Stimulated activated CD4-positive, alpha-beta T cell treated with anti-CD3 and anti-CD28 coated beads, Interleukin-4, amount 100 ng/mL, for 24 hours (primary cell): ENCODE measurements around the gene RPS15A.
"Not testable (repeated sequence)": the region's sequence is repeated elsewhere in the genome, so short reads cannot be mapped to it uniquely, and the experiment has no call there.

Experiments
- DNase-seq: peaks from one replicate; pipeline ENCODE4 v3.0.0-alpha.2; 2020

RPS15A gene

DNA sequence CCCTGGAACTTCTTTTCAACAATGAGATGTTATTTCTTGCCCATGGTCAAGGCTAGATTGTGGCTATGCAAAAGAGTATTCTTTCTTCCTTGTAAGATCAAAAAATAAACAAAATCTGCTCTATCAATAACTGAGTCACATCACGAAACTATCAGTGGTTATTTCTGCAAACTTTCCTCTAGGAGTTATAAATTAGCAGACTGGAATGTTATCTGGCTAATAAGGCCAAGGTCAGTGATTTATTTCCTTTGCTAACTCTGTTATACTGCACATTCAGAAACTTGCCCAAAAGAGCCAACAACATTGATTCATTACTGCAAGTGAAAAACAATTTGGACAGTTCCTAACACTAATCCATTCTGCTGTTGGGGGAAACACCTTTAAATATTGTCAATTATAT is 6.2 kb upstream of the RPS15A start:
- no peak for DNase-seq

DNA sequence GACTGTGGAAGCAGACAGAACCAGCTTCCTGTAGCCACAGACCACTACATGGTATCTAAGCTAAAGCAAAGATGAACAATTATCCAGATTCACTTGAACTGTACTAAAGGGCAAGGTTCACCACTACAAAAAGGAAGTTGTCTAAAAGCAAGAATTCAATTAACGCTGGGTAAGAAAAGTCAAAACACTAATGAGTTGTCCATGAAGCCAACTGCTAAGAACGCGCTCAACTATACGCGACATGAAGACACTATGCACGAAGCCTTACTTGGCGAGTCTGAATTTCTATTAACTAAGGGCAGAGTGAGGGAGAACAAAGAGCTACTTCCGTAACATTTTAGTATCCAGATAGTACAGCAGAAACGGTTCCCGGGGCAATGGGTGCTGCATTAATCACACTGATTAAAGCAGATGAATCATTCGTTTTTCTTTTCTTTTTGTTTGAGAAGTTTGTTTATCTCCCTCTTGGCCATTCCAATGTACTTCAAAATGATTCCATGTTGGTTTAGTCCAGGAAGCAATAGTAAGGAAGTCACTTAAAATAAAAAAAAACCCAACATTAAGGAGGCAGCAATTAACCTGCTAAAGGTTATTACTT is 2.8 kb upstream of the RPS15A start:
- no peak for DNase-seq

DNA sequence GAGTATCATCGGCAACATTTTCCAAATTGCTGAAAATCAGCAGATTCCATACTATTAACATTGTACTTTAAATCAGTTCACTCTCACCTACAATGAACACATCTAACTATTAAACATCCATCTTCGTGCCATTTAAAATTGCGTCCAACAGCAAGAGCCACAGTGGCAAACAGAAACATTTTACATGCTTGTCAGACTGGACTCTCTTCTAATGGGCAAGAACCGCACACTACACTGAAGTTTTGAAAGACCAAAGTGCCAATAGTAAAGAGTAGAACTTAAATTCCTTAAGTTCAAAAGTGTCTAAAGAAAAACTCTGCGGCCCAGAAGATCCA is 652 bp downstream of the RPS15A start:
- no peak for DNase-seq

DNA sequence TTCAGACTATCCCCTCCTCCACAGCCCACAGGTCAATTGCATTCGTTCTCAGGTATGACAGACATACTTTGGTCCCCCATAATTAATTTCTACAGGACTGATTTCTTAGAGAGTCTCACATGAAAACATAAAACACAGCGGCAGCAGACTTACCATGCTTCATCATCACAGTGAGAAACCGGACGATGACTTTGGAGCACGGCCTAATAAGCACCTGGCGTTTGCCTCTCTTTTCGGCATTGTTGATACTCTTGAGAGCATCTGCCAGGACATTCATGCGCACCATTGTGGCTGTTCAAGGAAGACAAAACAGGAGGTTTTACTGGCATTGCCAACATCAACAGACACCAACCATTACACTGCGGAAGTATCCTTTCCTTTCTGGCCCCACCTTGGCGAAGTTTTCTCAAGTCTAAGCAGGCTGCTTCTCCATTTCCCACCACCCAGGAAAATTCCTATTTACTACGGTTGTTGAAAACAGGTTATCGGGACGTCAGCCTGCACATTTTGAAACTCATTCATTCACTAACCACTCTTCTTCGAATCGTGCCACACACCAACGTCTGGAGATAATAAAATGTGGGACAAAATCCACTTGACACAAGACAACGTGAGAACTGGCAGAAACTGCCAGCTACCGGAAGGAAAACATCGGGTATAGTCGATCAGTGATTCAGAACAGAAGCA is 1.2 kb downstream of the RPS15A start:
- DNase-seq: no peak

DNA sequence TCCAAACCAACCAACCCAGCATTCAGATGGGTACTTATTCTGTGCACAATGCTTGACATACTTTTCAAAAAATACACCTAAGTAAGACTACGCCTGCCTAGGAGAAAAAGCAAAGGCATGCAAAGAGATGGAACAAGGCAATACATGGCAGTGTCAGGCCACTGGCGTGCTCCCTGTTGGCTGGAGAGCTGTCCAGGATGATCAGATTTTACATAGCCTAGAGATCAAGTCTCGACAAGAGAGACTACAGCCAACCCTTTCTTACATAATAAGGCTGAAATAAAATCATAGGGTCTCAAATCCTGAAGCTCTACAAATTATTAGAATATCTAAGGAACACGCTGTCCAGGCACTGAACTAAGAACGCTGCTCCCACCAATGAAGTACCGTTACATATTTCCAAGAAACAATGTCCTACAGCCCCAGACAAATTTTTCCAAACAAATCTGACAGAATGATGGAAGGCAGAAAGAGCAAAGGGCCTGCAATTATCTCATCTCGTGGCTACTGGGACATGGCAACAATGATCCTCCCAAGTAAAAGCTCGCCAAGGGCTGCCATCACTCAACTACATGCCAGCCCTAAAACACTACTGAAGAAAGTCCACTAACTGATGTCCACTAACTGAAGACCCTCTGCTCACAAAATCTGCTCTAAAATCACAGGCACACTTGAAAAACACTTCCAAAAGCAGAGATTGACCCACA is 5.1 kb downstream of the RPS15A start:
- DNase-seq: no peak

DNA sequence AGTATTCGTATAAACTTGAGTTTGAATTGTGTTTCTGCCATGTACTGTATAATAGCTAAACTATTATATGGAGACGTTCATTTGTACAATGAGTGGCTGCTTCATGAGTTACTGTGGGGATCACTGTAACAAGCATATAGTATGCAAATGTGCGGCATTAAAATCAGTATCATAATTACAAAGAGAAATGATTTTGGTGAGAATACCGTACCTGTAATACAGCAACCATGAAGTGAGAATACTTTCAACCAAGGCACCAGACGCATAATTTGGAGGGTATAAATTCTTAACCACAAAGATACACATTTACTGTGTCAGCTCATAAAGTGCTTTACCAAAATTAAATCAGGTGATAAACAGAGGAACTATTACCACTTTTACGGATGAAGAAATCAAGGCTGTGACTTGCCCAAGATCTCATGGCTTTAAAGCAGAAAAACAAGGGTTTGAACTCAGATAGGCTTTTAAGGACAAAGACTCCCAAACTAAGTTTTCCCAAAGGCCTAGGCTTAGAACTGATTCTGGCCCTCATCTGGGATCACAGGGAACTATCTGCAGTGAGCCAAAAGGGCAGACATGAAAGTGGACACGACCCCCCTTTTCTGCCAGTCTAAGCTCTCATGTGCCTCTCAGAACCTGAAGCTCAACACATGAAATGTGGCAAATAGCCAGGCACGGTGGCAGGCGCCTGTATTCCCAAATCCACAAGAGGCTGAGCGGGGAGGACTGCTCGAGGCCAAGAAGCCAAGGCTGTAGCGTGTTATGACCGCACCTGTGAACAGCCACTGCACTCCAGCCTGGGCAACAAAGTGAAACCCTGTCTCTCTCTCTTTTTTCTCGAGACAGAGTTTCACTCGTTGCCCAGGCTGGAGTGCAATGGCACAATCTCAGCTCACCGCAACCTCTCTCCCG is 6.4 kb downstream of the RPS15A start:
- no peak for DNase-seq

DNA sequence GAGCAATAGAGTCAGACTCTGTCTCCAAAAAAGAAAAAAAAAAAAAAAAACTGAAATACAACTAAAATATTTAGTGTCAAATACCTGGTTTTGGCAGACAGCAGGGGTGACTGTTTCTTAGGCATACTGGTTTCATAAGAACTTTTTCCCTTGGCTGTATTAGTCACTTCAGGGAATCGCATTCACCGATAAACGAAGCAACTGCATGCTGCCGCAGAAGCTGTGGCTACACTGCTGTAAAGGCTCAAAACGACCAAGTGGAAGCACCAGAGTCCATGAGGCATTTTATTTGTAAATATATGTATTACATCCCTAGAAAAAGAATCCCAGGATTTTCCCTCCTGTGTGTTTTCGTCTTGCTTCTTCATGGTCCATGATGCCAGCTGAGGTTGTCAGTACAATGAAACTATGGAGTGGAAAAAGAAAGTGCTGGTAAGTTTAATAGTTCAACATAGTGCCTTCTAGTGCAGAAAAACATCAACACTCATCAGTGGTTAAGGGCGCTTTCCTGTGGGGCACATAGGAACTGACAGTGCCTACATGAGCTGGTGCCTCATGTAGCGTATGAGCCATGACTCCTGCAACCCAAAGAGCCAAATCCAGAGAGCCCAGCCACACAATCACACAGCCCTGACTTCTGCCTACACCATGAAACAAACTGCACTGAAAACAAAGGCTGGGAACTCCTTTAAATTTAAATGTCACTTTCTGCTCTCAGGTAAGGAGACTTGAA is 7.3 kb downstream of the RPS15A start:
- DNase-seq: peak; percentile 30

DNA sequence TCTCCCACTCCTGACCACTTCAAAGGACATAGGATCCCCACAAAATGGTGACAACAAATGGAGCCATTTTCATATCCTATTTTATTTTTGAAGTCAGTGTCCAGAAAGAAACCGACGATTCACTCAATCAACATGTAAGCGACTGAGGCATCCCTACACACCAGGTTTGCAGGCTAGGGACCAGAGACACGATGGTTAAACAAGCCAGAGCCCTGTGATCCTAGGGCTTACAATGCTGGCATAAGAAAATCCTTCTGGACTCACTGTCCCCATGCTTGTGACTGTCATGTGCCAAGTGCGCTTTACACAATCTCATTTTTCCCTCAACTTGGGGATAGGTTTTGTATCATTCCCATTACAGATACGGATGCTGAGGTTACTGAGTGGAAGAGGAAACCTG is 8.9 kb downstream of the RPS15A start:
- DNase-seq: not testable (repeated sequence)

DNA sequence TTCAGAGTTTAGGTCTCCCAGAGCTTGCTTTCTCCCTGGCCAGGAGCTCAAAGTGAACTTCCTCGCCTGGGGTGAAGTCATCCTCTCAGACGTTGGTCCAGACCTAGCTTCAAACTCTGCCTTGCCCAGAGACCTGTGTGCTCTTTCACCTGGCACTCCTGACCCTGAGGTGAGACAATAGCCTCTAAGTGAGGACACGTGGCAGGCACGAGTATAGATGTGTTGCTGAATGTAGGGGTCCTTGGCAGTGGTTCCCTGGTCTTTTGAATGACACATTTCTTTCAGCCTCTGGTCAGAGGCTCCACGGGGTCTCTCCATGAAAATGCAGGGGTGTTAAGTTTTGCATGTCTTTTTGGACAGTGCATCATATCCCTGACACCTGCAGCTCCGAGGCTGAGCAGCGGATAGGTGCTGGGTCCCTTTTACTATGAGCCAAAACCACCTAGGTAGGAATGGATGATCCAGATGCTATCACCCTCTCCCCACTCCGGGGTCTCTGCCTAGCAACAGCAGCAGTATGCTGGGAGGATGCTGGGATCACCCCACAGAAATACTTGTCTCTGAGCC is 9.6 kb downstream of the RPS15A start:
- DNase-seq: not testable (repeated sequence)

DNA sequence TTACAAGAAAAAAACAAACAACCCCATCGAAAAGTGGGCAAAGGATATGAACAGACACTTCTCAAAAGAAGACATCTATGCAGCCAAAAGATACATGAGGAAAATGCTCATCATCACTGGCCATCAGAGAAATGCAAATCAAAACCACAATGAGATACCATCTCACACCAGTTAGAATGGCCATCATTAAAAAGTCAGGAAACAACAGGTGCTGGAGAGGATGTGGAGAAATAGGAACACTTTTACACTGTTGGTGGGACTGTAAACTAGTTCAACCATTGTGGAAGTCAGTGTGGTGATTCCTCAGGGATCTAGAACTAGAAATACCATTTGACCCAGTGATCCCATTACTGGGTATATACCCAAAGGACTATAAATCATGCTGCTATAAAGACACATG is 12.5 kb downstream of the RPS15A start:
- not testable (repeated sequence) for DNase-seq

DNA sequence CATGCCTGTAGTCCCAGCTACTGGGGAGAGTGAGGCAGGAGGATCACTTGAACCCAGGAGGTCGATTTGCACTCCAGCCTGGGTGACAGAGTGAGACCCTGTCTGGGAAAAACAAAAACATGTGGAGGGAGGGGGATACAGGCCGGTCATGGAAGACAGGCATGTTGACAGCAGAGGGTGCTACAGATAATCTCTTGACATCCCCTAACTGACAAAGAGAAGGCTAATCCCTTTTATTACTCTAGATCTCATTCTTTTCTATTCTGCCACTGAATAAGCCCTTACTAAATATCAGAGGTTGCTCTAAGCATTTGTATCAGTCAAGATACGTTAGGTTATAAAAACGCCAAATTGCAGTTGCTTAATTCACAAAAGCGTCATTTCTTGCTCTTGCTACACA is 13.8 kb downstream of the RPS15A start:
- not testable (repeated sequence) for DNase-seq

DNA sequence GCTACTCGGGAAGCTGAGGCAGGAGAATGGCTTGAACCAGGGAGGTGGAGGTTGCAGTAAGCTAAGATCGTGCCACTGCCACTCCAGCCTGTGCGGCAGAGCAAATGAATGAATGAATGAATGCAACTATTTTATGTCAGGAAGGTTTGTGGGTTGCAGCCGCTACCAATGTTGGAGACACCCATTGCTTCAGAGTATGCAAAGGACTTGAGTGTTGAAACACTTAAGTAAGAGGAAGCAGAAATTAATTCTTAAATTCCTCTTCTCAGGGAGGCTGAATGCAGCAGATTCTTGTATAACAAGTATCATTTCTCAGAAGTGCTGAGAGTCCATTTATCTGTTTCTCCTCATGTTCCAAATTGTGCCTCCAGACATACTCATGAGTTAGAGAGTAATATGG is 15.5 kb downstream of the RPS15A start:
- not testable (repeated sequence) for DNase-seq

DNA sequence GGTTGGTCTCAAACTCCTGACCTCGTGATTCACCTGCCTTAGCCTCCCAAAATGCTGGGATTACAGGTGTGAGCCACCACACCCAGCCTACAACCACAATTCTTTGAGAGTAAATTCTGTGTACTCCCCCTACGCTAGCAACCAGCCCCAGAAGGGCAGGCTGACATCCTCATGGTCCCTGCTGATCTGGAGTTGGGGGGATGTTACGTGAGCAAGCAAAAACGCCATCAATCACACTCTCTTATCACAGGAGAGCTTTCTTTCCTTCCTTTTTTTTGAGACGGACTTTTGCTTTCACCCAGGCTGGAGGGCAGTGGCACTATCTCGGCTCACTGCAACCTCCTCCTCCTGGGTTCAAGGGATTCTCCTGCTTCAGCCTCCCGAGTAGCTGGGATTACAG is 18.0 kb downstream of the RPS15A start:
- DNase-seq: not testable (repeated sequence)

DNA sequence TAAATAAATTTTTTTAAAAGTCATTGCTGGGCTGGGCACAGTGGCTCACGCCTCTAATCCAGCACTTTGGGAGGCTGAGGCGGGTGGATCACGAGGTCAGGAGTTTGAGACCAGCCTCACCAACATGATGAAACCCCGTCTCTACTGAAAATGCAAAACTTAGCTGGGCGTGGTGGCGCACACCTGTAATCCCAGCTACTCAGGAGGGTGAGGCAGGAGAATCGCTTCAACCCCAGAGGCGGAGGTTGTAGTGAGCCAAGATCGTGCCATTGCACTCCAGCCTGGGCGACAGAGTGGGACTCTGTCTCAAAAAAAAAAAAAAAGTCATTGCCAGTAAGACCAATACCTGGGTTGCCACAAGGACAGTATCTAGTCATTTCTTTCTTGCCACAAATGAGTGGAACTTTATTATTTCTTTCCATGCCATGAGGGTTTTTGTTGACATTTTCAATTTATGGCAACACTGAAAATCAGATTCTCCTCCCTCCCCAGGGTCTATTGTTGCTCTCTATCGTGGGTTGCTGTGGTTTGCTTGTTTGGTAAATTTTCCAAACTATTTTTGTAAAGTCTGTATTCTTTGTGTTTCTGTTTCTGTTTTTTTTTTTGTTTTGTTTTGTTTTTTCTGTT is 19.7 kb downstream of the RPS15A start:
- not testable (repeated sequence) for DNase-seq

DNA sequence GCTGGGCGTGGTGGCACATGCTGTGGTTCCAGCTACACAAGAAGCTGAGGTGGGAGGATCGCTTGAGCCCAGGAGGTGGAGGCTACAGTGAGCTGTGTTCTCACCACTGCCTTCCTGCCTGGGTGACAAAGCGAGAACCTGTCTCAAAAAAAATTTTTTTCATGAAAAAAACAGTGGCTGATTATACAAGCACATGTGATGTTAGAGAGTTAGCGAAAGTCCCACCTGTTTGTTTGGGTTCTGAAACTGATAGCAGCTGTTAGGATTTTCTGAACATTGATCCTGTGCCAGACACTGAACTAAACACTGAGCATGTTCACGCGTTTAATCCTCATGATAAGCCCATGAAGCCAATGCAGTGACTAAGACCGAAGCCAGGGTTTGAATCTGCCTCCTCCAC is 22.9 kb downstream of the RPS15A start:
- not testable (repeated sequence) for DNase-seq

DNA sequence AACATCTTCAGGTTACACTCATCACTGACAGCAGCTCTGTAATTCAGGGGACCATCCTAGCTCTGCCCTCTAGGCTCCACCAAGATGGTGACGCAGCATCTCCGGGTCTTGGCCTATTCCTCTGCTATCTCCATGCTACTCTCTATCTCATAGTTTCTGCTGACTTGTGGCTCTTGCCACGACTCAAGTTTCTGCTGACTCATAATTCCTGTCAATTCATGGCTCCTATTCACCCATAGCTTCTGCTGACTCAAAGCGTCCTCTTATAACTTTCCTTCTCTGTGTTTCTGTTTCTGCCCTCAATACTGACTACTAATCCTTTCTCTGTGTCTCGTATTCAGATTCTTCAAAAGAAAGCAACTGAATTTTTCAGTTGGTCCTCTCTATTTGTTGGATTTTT is 27.4 kb downstream of the RPS15A start:
- not testable (repeated sequence) for DNase-seq

DNA sequence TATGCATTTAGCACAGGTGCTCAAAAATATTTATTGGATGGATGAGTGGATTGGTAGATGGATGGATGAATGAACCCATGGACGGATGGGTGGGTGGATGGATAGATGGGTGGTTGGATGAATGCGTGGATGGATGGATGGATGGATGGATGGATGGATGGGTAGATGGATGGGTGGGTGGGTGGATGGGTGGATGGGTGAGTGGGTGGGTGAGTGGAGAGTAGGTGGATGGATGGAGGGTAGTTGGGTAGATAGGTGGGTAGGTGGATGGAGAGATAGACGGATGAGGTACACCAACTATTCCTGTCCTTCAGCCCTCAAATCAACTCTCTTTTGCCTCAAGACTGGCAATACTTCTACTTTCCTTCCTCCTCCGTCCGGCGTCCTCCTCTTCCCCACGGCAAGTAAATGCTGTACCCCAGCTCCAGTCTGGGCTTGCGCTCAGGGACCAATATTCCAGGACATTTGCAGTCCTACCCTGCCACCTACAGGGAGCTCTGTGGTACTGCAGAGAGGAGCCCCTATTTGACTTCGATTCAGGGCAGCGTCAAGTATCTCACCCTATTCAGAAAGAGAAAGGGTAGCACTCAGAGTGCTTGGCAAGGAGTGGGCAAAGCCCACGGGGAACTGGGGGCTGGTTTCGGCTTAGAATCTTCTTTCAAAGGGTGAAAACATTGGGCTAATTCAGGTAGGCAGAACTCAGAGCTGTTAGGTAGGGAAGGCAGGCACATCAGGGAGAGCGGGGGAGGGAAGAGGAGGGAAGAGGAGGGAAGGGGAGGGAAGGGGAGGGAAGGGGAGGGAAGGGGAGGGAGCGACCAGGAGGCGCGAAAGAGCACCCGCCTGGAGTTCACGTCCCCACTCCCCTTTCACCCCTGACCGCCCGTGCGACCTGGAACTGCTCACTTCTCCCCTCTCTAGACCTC is 30.3 kb downstream of the RPS15A start:
- peak; percentile 54 for DNase-seq

DNA sequence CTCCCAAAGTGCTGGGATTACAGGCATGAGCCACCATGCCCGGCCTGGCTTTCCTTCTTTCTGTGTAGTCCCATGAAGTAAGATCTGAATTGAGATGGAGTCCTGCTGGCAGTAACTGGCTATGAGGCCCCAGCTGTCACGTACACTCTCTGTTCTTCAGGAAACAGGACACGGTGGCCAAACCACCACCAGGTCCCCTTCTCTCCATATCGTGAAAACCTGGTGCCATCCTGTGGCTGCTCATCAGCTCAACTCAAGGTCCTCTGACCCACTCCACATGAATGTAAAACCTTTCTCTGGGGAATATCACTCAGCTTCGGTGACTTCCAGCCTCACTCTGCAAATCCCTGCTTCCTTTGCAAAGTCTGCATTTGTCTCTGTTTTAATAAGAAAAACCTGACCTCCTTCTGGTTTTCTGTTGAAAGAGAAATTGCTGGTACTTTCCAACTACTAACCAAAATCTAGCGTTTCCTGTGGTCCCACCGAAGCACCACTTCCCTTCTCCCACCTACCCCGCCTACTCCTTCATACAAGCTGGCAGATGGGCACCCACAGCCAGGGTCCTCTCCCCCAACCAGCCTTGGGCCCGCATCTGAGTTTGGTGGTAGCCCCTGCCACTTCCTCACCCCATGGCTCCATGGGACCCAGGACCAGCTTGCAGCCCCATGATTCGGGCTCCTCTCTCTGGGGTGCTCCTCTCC is 32.0 kb downstream of the RPS15A start:
- DNase-seq: not testable (repeated sequence)

DNA sequence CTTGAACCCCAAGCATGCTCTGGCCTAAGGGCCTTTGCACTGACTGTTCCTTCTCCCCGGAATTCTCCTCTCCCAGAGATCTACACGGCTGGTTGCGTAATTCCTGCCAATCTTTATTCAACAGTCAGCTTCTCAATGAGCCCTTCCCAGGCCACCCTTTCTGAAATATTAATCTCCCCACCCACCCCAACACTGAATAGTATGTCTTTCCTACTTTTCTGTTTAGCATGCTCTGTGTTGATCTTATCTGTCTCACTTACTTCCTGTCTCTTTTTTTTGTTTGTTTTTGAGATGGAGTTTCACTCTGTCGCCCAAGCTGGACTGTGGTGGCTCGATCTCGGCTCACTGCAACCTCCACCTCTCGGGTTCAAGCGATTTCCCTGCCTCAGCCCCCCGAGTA is 33.5 kb downstream of the RPS15A start:
- not testable (repeated sequence) for DNase-seq

DNA sequence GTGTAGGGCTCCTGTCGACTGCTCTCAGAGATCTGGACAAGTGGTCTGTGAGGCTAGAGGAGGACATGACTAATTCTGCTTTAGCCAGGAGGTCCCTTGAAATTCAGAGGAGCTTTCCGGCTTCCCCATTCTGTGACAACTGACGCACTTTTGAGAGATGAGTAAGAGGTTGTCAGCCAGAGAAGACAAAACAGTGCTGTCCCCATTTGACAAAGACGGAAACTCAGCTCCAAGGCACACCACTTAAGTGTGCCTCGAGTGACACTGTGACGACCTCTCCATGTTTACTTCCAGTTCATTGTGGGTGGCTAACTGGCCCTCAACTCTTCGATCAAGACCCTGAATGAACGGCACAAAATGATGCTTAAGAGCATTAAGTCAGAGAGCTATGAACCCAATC is 47.3 kb downstream of the RPS15A start:
- not testable (repeated sequence) for DNase-seq
